ENCODE data around the gene SLFN12L. TPM values are rescaled to one million over a fixed set of nuclear protein-coding genes. Genes with fewer than 3 reads are reported as not detected.

Gene SLFN12L
- total RNA-seq, 4 donors from 2014 or later = 0.10 to 0.31 (median 0.15) TPM; not detected in 1

DNA sequence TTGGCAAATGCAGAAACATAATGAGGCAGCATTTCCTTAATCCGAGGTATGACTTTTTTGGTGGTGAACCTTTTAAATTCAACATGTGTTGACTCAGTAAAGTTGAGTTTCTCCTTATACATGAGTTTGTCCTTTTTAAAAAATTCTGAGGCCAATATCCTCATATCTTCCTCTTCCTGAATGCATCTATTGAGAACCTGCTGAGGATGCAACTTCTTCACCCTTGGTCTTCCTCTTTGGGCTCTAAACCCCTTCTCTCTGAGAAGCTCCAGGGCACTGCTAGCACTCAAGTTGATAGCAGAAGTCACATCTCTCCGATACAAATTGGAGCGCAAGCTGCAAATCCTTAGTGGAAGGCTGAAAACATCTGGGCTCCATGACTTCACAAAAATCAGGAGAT is 19.9 kb upstream of the SLFN12L start:
- ATAC-seq (no peak), DNase-seq (no peak)
- Histone ChIP-seq H3K36me3 (no peaks in the 10 kb centered on the region), H3K4me1 (no peaks in the 10 kb centered on the region), H3K27ac (no peak overlapping the region), H3K9me3 (no peaks in the 10 kb centered on the region), H3K4me3 (no peak overlapping the region), H3K27me3 (no peaks in the 10 kb centered on the region)
- TF ChIP-seq, protein P1, sequence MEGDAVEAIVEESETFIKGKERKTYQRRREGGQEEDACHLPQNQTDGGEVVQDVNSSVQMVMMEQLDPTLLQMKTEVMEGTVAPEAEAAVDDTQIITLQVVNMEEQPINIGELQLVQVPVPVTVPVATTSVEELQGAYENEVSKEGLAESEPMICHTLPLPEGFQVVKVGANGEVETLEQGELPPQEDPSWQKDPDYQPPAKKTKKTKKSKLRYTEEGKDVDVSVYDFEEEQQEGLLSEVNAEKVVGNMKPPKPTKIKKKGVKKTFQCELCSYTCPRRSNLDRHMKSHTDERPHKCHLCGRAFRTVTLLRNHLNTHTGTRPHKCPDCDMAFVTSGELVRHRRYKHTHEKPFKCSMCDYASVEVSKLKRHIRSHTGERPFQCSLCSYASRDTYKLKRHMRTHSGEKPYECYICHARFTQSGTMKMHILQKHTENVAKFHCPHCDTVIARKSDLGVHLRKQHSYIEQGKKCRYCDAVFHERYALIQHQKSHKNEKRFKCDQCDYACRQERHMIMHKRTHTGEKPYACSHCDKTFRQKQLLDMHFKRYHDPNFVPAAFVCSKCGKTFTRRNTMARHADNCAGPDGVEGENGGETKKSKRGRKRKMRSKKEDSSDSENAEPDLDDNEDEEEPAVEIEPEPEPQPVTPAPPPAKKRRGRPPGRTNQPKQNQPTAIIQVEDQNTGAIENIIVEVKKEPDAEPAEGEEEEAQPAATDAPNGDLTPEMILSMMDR (IDR thresholded peaks at IDR 0.05 in 4 of 5, conservative IDR thresholded peaks at IDR 0.05 in 1 of 5) = no peak
- no peak for TF ChIP-seq POLR2A (IDR thresholded peaks at IDR 0.05)
- in situ Hi-C loops (cut with MboI; ENCODE audit: low sequenced_read_pairs in 4 of 4) (loop anchor here in 2 of 4 donors (25.0 kb wide), 1 partner anchor 570 kb away; the partner anchor contains the start of gene LIG3 (in 2 of the 2)), intact Hi-C loops (cut with DNase I; ENCODE audit: low total_unique reads) (no loop called here)

DNA sequence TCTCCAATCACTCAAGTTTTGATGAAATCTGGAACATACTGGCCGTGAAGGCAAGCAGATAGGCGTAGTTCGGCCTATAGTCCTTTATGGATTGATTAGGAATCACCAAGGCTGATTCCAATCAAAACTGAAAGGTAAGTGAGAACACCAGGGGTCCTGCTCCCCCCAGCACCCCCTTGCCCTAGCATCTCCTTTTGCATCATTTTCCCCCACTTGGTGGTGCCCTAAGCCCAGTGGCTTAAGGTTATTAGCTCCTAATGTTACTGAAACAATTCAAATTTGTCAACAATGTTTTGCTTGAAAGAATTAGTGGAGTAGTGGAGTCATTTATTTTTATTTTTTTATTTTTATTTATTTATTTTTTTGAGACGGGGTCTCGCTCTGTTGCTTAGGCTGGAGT is 18.2 kb upstream of the SLFN12L start:
- no peak for ATAC-seq
- H3K9me3 ChIP-seq = no peaks in the 10 kb centered on the region
- DNase-seq = no peak
- in situ Hi-C loops (cut with MboI; ENCODE audit: low sequenced_read_pairs in 4 of 4) (loop anchor here in 2 of 4 donors (25.0 kb wide), 1 partner anchor 568 kb away; the partner anchor contains the start of gene LIG3 (in 2 of the 2)), intact Hi-C loops (cut with DNase I; ENCODE audit: low total_unique reads) (no loop called here)
- TF ChIP-seq POLR2A (IDR thresholded peaks at IDR 0.05) = no peak
- TF ChIP-seq, protein P1 (IDR thresholded peaks at IDR 0.05 in 4 of 5, conservative IDR thresholded peaks at IDR 0.05 in 1 of 5) = no peak
- no peaks in the 10 kb centered on the region for H3K36me3 ChIP-seq
- H3K27ac ChIP-seq = no peak overlapping the region
- no peaks in the 10 kb centered on the region for H3K4me1 ChIP-seq
- H3K4me3 ChIP-seq = no peak overlapping the region
- peaks cover 0 to 2% (median 0%) of the 10 kb centered on the region in 3 donors for H3K27me3 ChIP-seq

DNA sequence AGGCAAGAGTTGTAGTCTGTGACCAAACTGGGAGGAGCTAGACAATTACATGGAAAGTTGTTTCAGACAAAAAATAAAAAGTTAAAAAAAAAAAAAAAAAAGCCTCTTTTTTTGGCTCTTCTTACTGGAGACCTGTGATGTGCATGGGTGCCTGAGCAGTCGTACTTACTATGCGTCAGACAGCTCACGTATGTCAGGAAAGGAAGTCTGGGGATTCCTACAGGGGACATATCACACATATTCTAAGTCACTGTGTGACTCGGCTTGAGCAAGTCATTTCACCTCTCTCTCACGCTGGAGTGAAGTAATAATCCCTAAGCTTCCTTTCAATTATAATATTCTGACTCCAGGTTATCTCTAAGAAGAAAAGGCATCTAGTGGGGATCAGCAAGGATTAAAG is 17.2 kb upstream of the SLFN12L start:
- in situ Hi-C loops (cut with MboI; ENCODE audit: low sequenced_read_pairs in 4 of 4) (loop anchor here in 2 of 4 donors (25.0 kb wide), 1 partner anchor 567 kb away; the partner anchor contains the start of gene LIG3 (in 2 of the 2)), intact Hi-C loops (cut with DNase I; ENCODE audit: low total_unique reads) (no loop called here)
- no peak overlapping the region for H3K27ac ChIP-seq
- no peak for DNase-seq
- H3K4me3 ChIP-seq = no peak overlapping the region
- no peaks in the 10 kb centered on the region for H3K4me1 ChIP-seq
- ATAC-seq = no peak
- TF ChIP-seq POLR2A (IDR thresholded peaks at IDR 0.05) = no peak
- TF ChIP-seq, protein P1 (IDR thresholded peaks at IDR 0.05 in 4 of 5, conservative IDR thresholded peaks at IDR 0.05 in 1 of 5) = no peak
- H3K9me3 ChIP-seq = no peaks in the 10 kb centered on the region
- H3K36me3 ChIP-seq = no peaks in the 10 kb centered on the region
- peaks cover 0 to 5% (median 0%) of the 10 kb centered on the region in 3 donors for H3K27me3 ChIP-seq

DNA sequence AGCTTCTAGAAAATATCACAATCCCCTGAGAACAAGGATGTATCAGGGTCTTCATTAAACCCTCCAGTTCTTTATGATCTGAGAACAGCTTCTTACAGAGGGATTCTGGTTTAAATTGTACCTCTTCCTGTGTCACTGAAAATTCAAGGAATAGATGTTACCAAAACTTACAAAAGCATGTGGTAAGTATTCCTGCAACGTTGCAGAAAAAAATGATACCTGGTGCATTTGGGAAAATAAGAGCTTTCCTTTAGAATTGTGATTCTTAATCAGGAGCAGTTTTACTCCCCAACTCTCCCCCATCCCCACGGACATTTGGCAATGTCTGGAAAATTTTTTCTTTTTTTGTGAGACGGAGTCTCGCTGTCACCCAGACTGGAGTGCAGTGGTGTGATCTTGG is 15.8 kb upstream of the SLFN12L start:
- Histone ChIP-seq H3K4me3 (no peak overlapping the region), H3K4me1 (no peaks in the 10 kb centered on the region), H3K36me3 (no peaks in the 10 kb centered on the region), H3K27me3 (peaks cover 0 to 5% (median 0%) of the 10 kb centered on the region in 3 donors), H3K9me3 (no peaks in the 10 kb centered on the region), H3K27ac (no peak overlapping the region)
- in situ Hi-C loops (cut with MboI; ENCODE audit: low sequenced_read_pairs in 4 of 4) (loop anchor here in 2 of 4 donors (25.0 kb wide), 1 partner anchor 566 kb away; the partner anchor contains the start of gene LIG3 (in 2 of the 2)), intact Hi-C loops (cut with DNase I; ENCODE audit: low total_unique reads) (no loop called here)
- no peak for TF ChIP-seq POLR2A (IDR thresholded peaks at IDR 0.05)
- TF ChIP-seq, protein P1 (IDR thresholded peaks at IDR 0.05 in 4 of 5, conservative IDR thresholded peaks at IDR 0.05 in 1 of 5) = no peak
- ATAC-seq (no peak), DNase-seq (no peak)
